OCI-LY1 (cell line): ENCODE results near the gene PDK2.

Source experiments
- H2AFZ ChIP-seq: fragments of 200-600 bp; sonication (generic), shearing (Covaris generic); 2 replicates; pipeline ENCODE4 v1.6.0; 2014; ENCODE audit warnings: antibody characterized with exemption, mild to moderate bottlenecking, low read length
- H3F3A ChIP-seq: fragments of 200-600 bp; sonication (generic), shearing (Covaris generic); 2 replicates; pipeline ENCODE4 v1.6.0; 2014; ENCODE audit warnings: mild to moderate bottlenecking, antibody characterized with exemption, low read length, moderate library complexity; ENCODE audit not compliant: insufficient read depth
- H3K27ac ChIP-seq: fragments of 200-600 bp; sonication (generic); 2 replicates; pipeline ENCODE4 v1.5.1; 2014; ENCODE audit warnings: low read length, mixed run types, mild to moderate bottlenecking, low read depth; ENCODE audit not compliant: poor library complexity, severe bottlenecking
- H3K27me3 ChIP-seq: fragments of 200-600 bp; sonication (generic); 2 replicates; pipeline ENCODE4 v1.6.0; 2014; ENCODE audit warnings: antibody characterized with exemption, mild to moderate bottlenecking, low read length, moderate library complexity; ENCODE audit not compliant: insufficient read depth
- H3K36me3 ChIP-seq: fragments of 200-600 bp; sonication (generic); 2 replicates; pipeline ENCODE4 v1.6.1; 2014; ENCODE audit warnings: mild to moderate bottlenecking, antibody characterized with exemption, low read length, moderate library complexity, mixed read lengths; ENCODE audit not compliant: insufficient read depth
- H3K4me1 ChIP-seq: fragments of 200-600 bp; sonication (generic); 2 replicates; pipeline ENCODE4 v1.5.1; 2014; ENCODE audit warnings: mild to moderate bottlenecking, low read length, moderate library complexity; ENCODE audit not compliant: insufficient read depth, severe bottlenecking
- H3K4me2 ChIP-seq: fragments of 200-600 bp; sonication (generic), shearing (Covaris generic); 2 replicates; pipeline ENCODE4 v1.6.1; 2014; ENCODE audit warnings: low read length
- H3K4me3 ChIP-seq: fragments of 200-600 bp; sonication (generic); 2 replicates; pipeline ENCODE4 v1.5.1; 2014; ENCODE audit warnings: low read length, low read depth, mild to moderate bottlenecking, mixed read lengths; ENCODE audit not compliant: poor library complexity, severe bottlenecking
- H3K79me2 ChIP-seq: fragments of 200-600 bp; shearing (Covaris generic); 2 replicates; pipeline ENCODE4 v1.6.1; 2016; ENCODE audit warnings: mixed run types, low read length, mixed read lengths; ENCODE audit not compliant: insufficient read depth
- H3K9ac ChIP-seq: fragments of 200-600 bp; sonication (generic), shearing (Covaris generic); 2 replicates; pipeline ENCODE4 v1.6.1; 2014; ENCODE audit warnings: mild to moderate bottlenecking, low read length, mixed read lengths
- H3K9me2 ChIP-seq: fragments of 200-600 bp; sonication (generic), shearing (Covaris generic); 2 replicates; pipeline ENCODE4 v1.6.1; 2014; ENCODE audit warnings: low read depth, mild to moderate bottlenecking, low read length, mixed read lengths
- H3K9me3 ChIP-seq: fragments of 200-600 bp; shearing (Covaris generic); 2 replicates; pipeline ENCODE4 v1.6.1; 2014; ENCODE audit warnings: low read length, mixed read lengths
- H4K20me1 ChIP-seq: fragments of 200-600 bp; sonication (generic), shearing (Covaris generic); 2 replicates; pipeline ENCODE4 v1.6.0; 2016; ENCODE audit warnings: mild to moderate bottlenecking, low read length; ENCODE audit not compliant: insufficient read depth
- EZH2 ChIP-seq: fragments of 200-600 bp; sonication (generic), shearing (Covaris generic); IDR thresholded peaks from 2 replicates; pipeline ENCODE4 v1.8.0; 2017; ENCODE audit warnings: borderline replicate concordance, mixed run types, mild to moderate bottlenecking, antibody characterized with exemption, low read length, moderate library complexity, mixed read lengths
- TF ChIP-seq, protein P1 (sequence below): fragments of 200-600 bp; sonication (generic), shearing (Covaris generic); IDR thresholded peaks from 2 replicates; pipeline ENCODE4 v1.5.1; 2017; ENCODE audit warnings: mild to moderate bottlenecking, antibody characterized with exemption, low read length, moderate library complexity, mixed read lengths

Gene PDK2

DNA sequence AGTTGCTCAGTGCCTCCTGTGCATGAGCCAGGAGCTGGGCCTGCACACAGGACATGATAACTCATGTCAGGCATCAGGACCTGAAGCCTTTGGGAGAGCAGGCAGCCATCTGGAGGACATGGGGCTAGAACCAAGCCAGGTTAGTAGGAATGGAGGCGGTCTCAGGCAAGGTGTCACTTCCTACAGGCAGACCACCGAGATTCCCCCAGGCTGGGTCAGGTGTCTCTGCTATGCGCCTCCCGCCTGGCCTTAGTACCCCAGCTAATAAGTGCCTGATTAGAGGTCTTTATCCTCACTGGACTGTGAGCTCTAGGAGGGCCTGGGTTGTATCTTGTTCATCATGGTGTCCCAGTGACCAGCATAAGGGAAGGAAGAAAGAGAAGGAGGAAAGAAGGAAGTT, 19.2 kb downstream of the PDK2 start:
- no peak overlapping the region for H3K27ac ChIP-seq
- H3K27me3 ChIP-seq = no peaks in the 10 kb centered on the region
- H3K36me3 ChIP-seq = no peaks in the 10 kb centered on the region
- no peaks in the 10 kb centered on the region for H3K79me2 ChIP-seq
- no peaks in the 10 kb centered on the region for H3F3A ChIP-seq
- H3K4me2 ChIP-seq = no peak overlapping the region
- no peaks in the 10 kb centered on the region for H4K20me1 ChIP-seq
- H3K9me3 ChIP-seq = no peaks in the 10 kb centered on the region
- H3K4me3 ChIP-seq = no peak overlapping the region
- H3K4me1 ChIP-seq = no peaks in the 10 kb centered on the region
- H2AFZ ChIP-seq = no peak overlapping the region
- H3K9ac ChIP-seq = no peak overlapping the region
- no peaks in the 10 kb centered on the region for H3K9me2 ChIP-seq
- TF ChIP-seq, protein P1, sequence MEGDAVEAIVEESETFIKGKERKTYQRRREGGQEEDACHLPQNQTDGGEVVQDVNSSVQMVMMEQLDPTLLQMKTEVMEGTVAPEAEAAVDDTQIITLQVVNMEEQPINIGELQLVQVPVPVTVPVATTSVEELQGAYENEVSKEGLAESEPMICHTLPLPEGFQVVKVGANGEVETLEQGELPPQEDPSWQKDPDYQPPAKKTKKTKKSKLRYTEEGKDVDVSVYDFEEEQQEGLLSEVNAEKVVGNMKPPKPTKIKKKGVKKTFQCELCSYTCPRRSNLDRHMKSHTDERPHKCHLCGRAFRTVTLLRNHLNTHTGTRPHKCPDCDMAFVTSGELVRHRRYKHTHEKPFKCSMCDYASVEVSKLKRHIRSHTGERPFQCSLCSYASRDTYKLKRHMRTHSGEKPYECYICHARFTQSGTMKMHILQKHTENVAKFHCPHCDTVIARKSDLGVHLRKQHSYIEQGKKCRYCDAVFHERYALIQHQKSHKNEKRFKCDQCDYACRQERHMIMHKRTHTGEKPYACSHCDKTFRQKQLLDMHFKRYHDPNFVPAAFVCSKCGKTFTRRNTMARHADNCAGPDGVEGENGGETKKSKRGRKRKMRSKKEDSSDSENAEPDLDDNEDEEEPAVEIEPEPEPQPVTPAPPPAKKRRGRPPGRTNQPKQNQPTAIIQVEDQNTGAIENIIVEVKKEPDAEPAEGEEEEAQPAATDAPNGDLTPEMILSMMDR = no peak
- TF ChIP-seq EZH2 = no peak

DNA sequence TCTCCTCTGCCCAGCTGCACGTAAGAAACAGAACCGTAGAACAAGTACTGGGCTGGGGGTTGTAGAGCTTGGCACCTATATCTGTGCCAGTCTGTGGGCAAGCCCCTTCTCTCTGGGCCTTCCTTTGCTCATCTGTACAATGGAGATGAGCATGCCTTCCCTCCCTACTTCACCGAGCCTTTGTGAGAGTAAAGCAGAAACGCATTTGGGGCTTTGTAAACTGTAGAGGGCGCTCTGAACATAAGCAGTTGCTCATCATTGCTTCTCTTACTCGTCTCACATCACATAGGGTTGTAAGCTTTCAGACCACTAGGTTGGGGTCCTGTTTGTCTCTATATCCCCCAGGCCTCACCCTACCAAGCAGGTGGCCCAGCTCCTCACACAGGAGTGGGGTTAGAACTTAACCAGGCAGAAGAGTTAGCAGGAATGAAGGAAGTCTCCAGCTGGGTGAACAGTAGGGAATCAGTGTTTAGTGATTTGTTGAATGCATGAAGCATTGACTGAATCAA, 19.8 kb downstream of the PDK2 start:
- no peaks in the 10 kb centered on the region for H3K36me3 ChIP-seq
- H2AFZ ChIP-seq = no peak overlapping the region
- H3F3A ChIP-seq = no peaks in the 10 kb centered on the region
- H3K27me3 ChIP-seq = no peaks in the 10 kb centered on the region
- H3K79me2 ChIP-seq = no peaks in the 10 kb centered on the region
- no peak overlapping the region for H3K9ac ChIP-seq
- H3K9me3 ChIP-seq = no peaks in the 10 kb centered on the region
- no peak overlapping the region for H3K27ac ChIP-seq
- no peak overlapping the region for H3K4me3 ChIP-seq
- TF ChIP-seq EZH2 = no peak
- TF ChIP-seq, protein P1 = peak; percentile 84
- no peak overlapping the region for H3K4me2 ChIP-seq
- no peaks in the 10 kb centered on the region for H3K9me2 ChIP-seq
- H4K20me1 ChIP-seq = no peaks in the 10 kb centered on the region
- H3K4me1 ChIP-seq = no peaks in the 10 kb centered on the region

DNA sequence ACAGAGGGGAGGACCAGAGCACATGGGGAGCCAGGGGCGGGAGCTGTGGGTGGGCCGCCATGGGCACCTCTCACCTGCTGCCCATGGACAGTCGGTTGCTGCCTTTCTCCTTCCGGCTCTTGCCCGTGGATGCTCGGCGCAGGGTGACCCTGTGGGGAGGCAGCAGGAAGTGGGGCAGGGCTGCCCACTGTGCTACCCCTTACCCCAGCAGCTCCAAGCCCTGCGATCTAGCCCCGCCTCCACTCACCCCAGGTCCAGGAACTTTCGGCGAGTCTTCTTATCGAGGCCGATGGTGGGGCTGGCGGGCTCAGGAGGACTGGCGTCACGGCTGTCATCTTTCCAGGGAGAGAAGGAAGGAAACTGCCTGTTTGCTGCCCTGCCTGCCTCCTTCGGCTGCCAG, 20.6 kb downstream of the PDK2 start:
- Histone ChIP-seq H3K9me3 (no peaks in the 10 kb centered on the region), H3K9me2 (no peaks in the 10 kb centered on the region), H3K27ac (no peak overlapping the region), H3F3A (no peaks in the 10 kb centered on the region), H4K20me1 (no peaks in the 10 kb centered on the region), H3K4me3 (no peak overlapping the region), H3K27me3 (no peaks in the 10 kb centered on the region), H2AFZ (no peak overlapping the region), H3K36me3 (no peaks in the 10 kb centered on the region), H3K9ac (no peak overlapping the region), H3K4me1 (no peaks in the 10 kb centered on the region), H3K79me2 (no peaks in the 10 kb centered on the region), H3K4me2 (no peak overlapping the region)
- TF ChIP-seq, protein P1 = no peak
- TF ChIP-seq EZH2 = no peak
